Activated CD8-positive, alpha-beta memory T cell treated with anti-CD3 and anti-CD28 coated beads for 48 hours (primary cell): ENCODE measurements around the gene ETHE1.
A peak's percentile ranks its signal among the peaks of the same experiment; 100 is the strongest.

Source experiments
- DNase-seq, 3 experiments: peaks; one replicate each; pipeline ENCODE4 v3.0.0-alpha.2; 2020; ENCODE audit warnings: low read depth in 2 of 3, low spot score in 2 of 3

ETHE1 gene

GRCh38 chr19:43526884-43527859, at the start of gene ETHE1:
Gene ETHE1 (minus strand): TSS chr19:43527201. CDS start chr19:43527177, 24 bp downstream.
- DNase-seq: peak; percentile 52 to 69 (median 52)

- no peak for DNase-seq
These were observed 49.2 kb upstream of the ETHE1 start for GRCh38 chr19:43575955-43576878.

GRCh38 chr19:43575156-43575950, 48.4 kb upstream of the ETHE1 start, which contains the start of the genes PINLYP and XRCC1:
Gene PINLYP (plus strand): TSS chr19:43575801. CDS start chr19:43577192, 1,391 bp downstream.
Gene XRCC1 (minus strand): TSS chr19:43575527. CDS start chr19:43575458, 69 bp downstream.
- peak; percentile 83 to 92 (median 90) for DNase-seq

- no peak for DNase-seq
These were observed 47.6 kb upstream of the ETHE1 start for GRCh38 chr19:43574424-43575155.

GRCh38 chr19:43572171-43572588, 45.2 kb upstream of the ETHE1 start:
- DNase-seq: no peak

- no peak for DNase-seq
These were observed 43.3 kb upstream of the ETHE1 start for GRCh38 chr19:43570174-43570791.

- no peak for DNase-seq
These were observed 42.7 kb upstream of the ETHE1 start for GRCh38 chr19:43569657-43570056.

- DNase-seq: no peak
These were observed 37.8 kb upstream of the ETHE1 start for GRCh38 chr19:43564800-43565199.

- DNase-seq: no peak
These were observed 36.9 kb upstream of the ETHE1 start for GRCh38 chr19:43563816-43564457.

- peak in 2 of 3 experiments; percentile 38 to 54 for DNase-seq
These were observed 35.8 kb upstream of the ETHE1 start for GRCh38 chr19:43562698-43563241.

GRCh38 chr19:43562226-43562697, 35.3 kb upstream of the ETHE1 start:
- DNase-seq: no peak

GRCh38 chr19:43561139-43561970, 34.4 kb upstream of the ETHE1 start:
- DNase-seq: no peak

- no peak for DNase-seq
These were observed 33.7 kb upstream of the ETHE1 start for GRCh38 chr19:43560687-43561086.

GRCh38 chr19:43555185-43555770, 28.3 kb upstream of the ETHE1 start:
- DNase-seq: peak; percentile 40 to 65 (median 61)

- no peak for DNase-seq
These were observed 27.4 kb upstream of the ETHE1 start for GRCh38 chr19:43554317-43554895.

GRCh38 chr19:43553656-43554055, 26.7 kb upstream of the ETHE1 start:
- no peak for DNase-seq

GRCh38 chr19:43552616-43553015, 25.6 kb upstream of the ETHE1 start:
- no peak for DNase-seq
